NCI-H2171 (cell line): ENCODE results near the gene NRXN2.

ENCODE experiments used
- DNase-seq: peaks from one replicate; lab custom pipeline; 2025; lab: John Stamatoyannopoulos, UW

NRXN2 gene

GRCh38 chr11:64723117-64723906 lies at the start of gene NRXN2:
TSS of gene NRXN2 (minus strand) at chr11:64723197. CDS start at chr11:64713699, 9,498 bp downstream.
- peak; percentile 86 for DNase-seq

GRCh38 chr11:64772303-64773018 lies 49.5 kb upstream of the NRXN2 start:
- DNase-seq: no peak

GRCh38 chr11:64771861-64772260 lies 48.9 kb upstream of the NRXN2 start:
- no peak for DNase-seq

GRCh38 chr11:64770120-64770519 lies 47.1 kb upstream of the NRXN2 start:
- DNase-seq: no peak

GRCh38 chr11:64769283-64769682 lies 46.3 kb upstream of the NRXN2 start:
- no peak for DNase-seq

- no peak for DNase-seq
Measured at GRCh38 chr11:64768300-64768694, 45.3 kb upstream of the NRXN2 start.

- peak; percentile 16 for DNase-seq
Measured at GRCh38 chr11:64767344-64768299, 44.6 kb upstream of the NRXN2 start.

GRCh38 chr11:64766881-64767280 lies 43.9 kb upstream of the NRXN2 start:
- no peak for DNase-seq

- DNase-seq: no peak
Measured at GRCh38 chr11:64765851-64766665, 43.1 kb upstream of the NRXN2 start.

GRCh38 chr11:64765291-64765850 lies 42.4 kb upstream of the NRXN2 start:
- no peak for DNase-seq

- no peak for DNase-seq
Measured at GRCh38 chr11:64764753-64765152, 41.8 kb upstream of the NRXN2 start.

- DNase-seq: no peak
Measured at GRCh38 chr11:64764040-64764611, 41.1 kb upstream of the NRXN2 start.

- DNase-seq: no peak
Measured at GRCh38 chr11:64763526-64764039, 40.6 kb upstream of the NRXN2 start.

GRCh38 chr11:64762674-64763525 lies 39.9 kb upstream of the NRXN2 start:
- DNase-seq: no peak

GRCh38 chr11:64762277-64762673 lies 39.3 kb upstream of the NRXN2 start:
- no peak for DNase-seq

GRCh38 chr11:64760759-64761420 lies 37.9 kb upstream of the NRXN2 start:
- no peak for DNase-seq

- no peak for DNase-seq
Measured at GRCh38 chr11:64759722-64760719, 37.0 kb upstream of the NRXN2 start, which contains the start of gene PYGM. TSS of gene PYGM (minus strand) at chr11:64759974. CDS start at chr11:64759898, 76 bp downstream.
